ENCODE results near the gene PCSK5. TPM values are rescaled to one million over a fixed set of nuclear protein-coding genes. Genes with fewer than 3 reads are reported as not detected.

The PCSK5 gene
- total and polyA plus RNA-seq, 2 of the 8 experiments (the other 6 are each of a cell fraction or from before 2014, with no cell fraction given) = 5.5 to 10.7 TPM

DNA sequence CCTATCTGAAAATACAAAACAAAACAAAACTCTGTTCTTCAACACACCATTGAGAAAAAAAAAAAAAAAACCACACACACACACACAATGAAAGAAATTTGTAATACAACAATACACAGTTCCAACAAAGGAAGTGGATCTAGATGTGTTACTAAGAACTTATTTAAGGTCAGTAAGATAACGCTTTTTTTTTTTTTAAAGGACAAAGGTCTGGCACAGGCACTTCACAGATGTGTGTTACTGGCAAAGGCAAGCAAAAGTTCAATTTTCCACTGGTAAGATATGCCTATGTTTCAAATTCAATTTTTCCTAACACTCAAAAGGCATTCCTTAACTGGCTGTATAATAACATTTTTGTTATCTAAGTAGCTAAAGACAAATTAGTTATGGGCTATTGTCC is 500.2 kb downstream of the PCSK5 start (continued):
- TF ChIP-seq RBBP5 (IDR thresholded peaks at IDR 0.05; ENCODE audit: borderline replicate concordance, low read depth, low read length) = no peak
- TF ChIP-seq SP2 (IDR thresholded peaks at IDR 0.05; ENCODE audit: low read length) = no peak
